Type B pancreatic cell (in vitro differentiated cells): ENCODE results near the gene TMEM132D. TPM values are rescaled to one million over a fixed set of nuclear protein-coding genes. Genes with fewer than 3 reads are reported as not detected.
A peak's percentile ranks its signal among the peaks of the same experiment; 100 is the strongest.
"Not testable (repeated sequence)": the region's sequence is repeated elsewhere in the genome, so short reads cannot be mapped to it uniquely, and the experiment has no call there.

Experiments used
- DNase-seq: peaks from one replicate; pipeline ENCODE4 v3.0.0; 2021; ENCODE audit warnings: mixed read lengths; ENCODE audit not compliant: unreplicated experiment; ENCODE audit errors: extremely low spot score
- H3K27ac Mint-ChIP-seq: 2 replicates; pipeline ENCODE4 v1.8.0; 2021; ENCODE audit warnings: mild to moderate bottlenecking, mixed read lengths
- H3K27me3 Mint-ChIP-seq: 2 replicates; pipeline ENCODE4 v1.8.0; 2021; ENCODE audit warnings: mixed read lengths
- H3K36me3 Mint-ChIP-seq: 2 replicates; pipeline ENCODE4 v1.8.0; 2021; ENCODE audit warnings: mixed read lengths
- H3K4me1 Mint-ChIP-seq: one replicate; pipeline ENCODE4 v1.8.0; 2021; ENCODE audit warnings: mixed read lengths; ENCODE audit not compliant: unreplicated experiment
- H3K4me3 Mint-ChIP-seq: 2 replicates; pipeline ENCODE4 v1.8.0; 2021; ENCODE audit warnings: mild to moderate bottlenecking, mixed read lengths
- H3K9me3 Mint-ChIP-seq: 2 replicates; pipeline ENCODE4 v1.8.0; 2021; ENCODE audit warnings: mixed read lengths
- CTCF ChIP-seq: fragments of 200-600 bp; sonication (generic); conservative IDR thresholded peaks from 2 replicates; pipeline ENCODE4 v1.5.0; 2021; ENCODE audit warnings: antibody characterized with exemption, mild to moderate bottlenecking
- total RNA-seq: library from RNA; stranded (reverse); gene quantifications from 2 replicates; pipeline ENCODE4 v1.2.1, GENCODE V29; 2021; ENCODE audit warnings: low replicate concordance

The TMEM132D gene
- total RNA-seq, 1 donor from 2014 or later, result 1.8 TPM

DNA sequence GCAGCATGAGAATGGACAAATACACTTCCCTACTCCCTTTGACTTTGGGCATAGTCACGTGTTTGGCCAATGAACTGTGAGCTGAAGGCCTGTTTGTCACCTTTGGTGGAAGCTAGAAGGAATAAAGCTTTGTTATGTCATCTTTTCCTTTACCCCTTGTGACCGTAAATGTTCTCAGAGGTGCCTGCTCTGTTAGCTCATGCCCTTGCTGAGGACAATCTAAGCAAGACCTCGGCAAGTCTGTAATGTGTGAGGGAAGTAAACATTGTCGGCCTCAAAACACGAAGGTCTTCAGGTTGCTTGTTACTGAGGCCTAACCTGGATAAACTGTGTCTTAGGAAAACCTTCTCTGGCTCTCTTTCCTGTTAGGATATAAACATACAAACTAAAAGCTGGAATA is 354.2 kb downstream of the TMEM132D start:
- Mint-ChIP-seq H3K36me3 (no peaks in the 10 kb centered on the region), H3K4me3 (no peak overlapping the region), H3K9me3 (peaks cover 3% of the 10 kb centered on the region), H3K27ac (peak overlapping the region; percentile 13), H3K4me1 (no peaks in the 10 kb centered on the region), H3K27me3 (peaks cover 12% of the 10 kb centered on the region)
- DNase-seq, result no peak
- no peak for TF ChIP-seq CTCF

DNA sequence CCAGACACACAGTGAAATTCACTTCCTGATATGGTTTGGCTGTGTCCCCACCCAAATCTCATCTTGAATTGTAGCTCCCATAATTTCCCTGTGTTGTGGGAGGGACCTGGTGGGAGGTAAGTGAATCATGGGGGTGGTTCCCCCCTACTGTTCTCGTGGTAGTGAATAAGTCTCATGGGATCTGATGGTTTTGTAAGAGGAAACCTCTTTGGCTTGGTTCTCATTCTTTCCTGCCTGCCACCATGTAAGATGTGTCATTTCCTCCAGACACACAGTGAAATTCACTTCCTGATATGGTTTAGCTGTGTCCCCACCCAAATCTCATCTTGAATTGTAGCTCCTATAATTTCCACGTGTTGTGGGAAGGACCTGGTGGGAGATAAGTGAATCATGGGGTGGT is 354.8 kb downstream of the TMEM132D start:
- not testable (repeated sequence) for H3K4me3 Mint-ChIP-seq, H3K4me1 Mint-ChIP-seq, H3K36me3 Mint-ChIP-seq, H3K9me3 Mint-ChIP-seq, DNase-seq
- peak overlapping the region; percentile 13 for H3K27ac Mint-ChIP-seq
- H3K27me3 Mint-ChIP-seq, result peaks cover 12% of the 10 kb centered on the region

- TF ChIP-seq CTCF, result no peak
- H3K9me3 Mint-ChIP-seq, result no peaks in the 10 kb centered on the region
- no peak overlapping the region for H3K27ac Mint-ChIP-seq
- H3K36me3 Mint-ChIP-seq, result no peaks in the 10 kb centered on the region
- no peak overlapping the region for H3K4me3 Mint-ChIP-seq
- H3K27me3 Mint-ChIP-seq, result peaks cover 8% of the 10 kb centered on the region
- no peaks in the 10 kb centered on the region for H3K4me1 Mint-ChIP-seq
- no peak for DNase-seq
These were observed 359.1 kb downstream of the TMEM132D start for GRCh38 chr12:129544716-129545115.

DNA sequence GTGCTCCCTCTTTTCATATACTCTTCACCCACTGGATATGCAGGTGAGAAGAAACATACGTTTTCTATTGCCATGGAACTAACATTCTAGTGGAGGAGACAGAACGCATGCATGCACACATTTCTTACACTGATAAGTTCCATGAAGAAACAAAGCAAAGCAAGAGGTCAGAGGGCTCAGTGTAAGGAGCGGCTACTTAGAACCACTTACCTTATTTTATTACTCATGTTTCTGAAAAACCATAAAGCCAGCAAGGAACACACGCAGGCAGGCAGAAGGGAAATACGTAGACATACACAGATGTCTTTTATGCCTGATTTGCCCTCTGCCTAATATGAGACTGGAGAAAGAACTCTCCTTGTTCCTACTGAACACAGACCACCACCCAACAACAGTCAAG is 362.9 kb downstream of the TMEM132D start:
- H3K27me3 Mint-ChIP-seq, result peaks cover 11% of the 10 kb centered on the region
- TF ChIP-seq CTCF, result no peak
- H3K36me3 Mint-ChIP-seq, result no peaks in the 10 kb centered on the region
- no peak for DNase-seq
- no peak overlapping the region for H3K27ac Mint-ChIP-seq
- H3K9me3 Mint-ChIP-seq, result no peaks in the 10 kb centered on the region
- H3K4me3 Mint-ChIP-seq, result no peak overlapping the region
- H3K4me1 Mint-ChIP-seq, result no peaks in the 10 kb centered on the region

GRCh38 chr12:129540249-129540648 is 363.6 kb downstream of the TMEM132D start:
- no peaks in the 10 kb centered on the region for H3K4me1 Mint-ChIP-seq
- no peak for TF ChIP-seq CTCF
- no peak overlapping the region for H3K27ac Mint-ChIP-seq
- H3K4me3 Mint-ChIP-seq, result no peak overlapping the region
- H3K27me3 Mint-ChIP-seq, result peaks cover 11% of the 10 kb centered on the region
- H3K9me3 Mint-ChIP-seq, result no peaks in the 10 kb centered on the region
- H3K36me3 Mint-ChIP-seq, result no peaks in the 10 kb centered on the region
- DNase-seq, result no peak

DNA sequence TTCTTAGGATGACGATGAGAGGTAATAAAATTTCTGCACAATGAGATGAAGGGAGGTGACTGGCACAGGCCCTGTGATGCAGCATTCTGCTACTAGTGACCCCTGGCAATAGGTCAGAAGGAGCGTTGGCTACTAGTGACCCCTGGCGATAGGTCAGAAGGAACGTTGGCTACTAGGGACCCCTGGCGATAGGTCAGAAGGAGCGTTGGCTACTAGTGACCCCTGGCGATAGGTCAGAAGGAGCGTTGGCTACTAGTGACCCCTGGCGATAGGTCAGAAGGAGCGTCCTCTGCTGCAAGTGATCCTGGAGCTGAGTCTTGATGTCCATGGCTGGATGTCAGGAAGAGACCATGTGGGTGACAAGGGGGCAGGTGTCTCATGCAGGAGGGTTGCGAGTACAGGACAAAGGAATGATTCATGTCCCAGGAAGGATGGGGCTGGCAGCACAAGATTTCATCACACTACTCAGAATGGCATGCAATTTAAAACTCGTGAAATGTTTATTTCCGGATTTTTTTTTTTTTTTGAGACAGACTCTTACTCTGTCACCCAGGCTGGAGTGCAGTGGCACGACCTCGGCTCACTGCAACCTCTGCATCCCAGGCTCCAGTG is 365.0 kb downstream of the TMEM132D start:
- H3K4me3 Mint-ChIP-seq, H3K36me3 Mint-ChIP-seq, H3K27ac Mint-ChIP-seq, H3K4me1 Mint-ChIP-seq, DNase-seq, H3K9me3 Mint-ChIP-seq: not testable (repeated sequence)
- peaks cover 20% of the 10 kb centered on the region for H3K27me3 Mint-ChIP-seq

DNA sequence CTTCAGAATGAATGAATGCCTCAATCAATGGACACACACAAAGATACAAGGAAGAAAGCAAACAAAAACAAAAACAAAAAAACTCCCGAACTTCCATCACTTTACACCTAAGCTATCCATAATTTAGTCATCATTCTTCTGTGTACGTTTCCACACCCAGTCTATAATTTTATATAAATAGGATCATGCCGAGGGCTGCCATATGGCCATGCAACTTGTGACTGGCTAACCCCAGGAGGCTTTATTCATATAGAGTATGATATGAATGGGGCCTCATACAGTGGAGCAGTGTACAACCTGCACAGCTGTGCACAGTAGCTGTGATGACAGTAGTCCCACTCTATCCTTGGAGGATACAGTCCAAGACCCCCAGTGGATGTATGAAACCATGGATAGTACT is 365.7 kb downstream of the TMEM132D start:
- no peak overlapping the region for H3K27ac Mint-ChIP-seq
- peaks cover 4% of the 10 kb centered on the region for H3K9me3 Mint-ChIP-seq
- peaks cover 24% of the 10 kb centered on the region for H3K27me3 Mint-ChIP-seq
- no peak for TF ChIP-seq CTCF
- H3K4me3 Mint-ChIP-seq, result no peak overlapping the region
- no peak for DNase-seq
- no peaks in the 10 kb centered on the region for H3K36me3 Mint-ChIP-seq
- H3K4me1 Mint-ChIP-seq, result no peaks in the 10 kb centered on the region
